Gastroesophageal sphincter (tissue), 3 donors: Measurements from ENCODE around the gene SH2D3A.

ENCODE experiments used
- CTCF ChIP-seq, 4 experiments: fragments of 200-600 bp in 2 of 4; fragments of 450-650 bp in 2 of 4; sonication (generic) in 1 of 4; IDR thresholded peaks; one replicate each; pipeline ENCODE4 v1.5.1; 2017 to 2019; ENCODE audit warnings: antibody characterized with exemption in 4 of 4, mild to moderate bottlenecking in 2 of 4, moderate library complexity in 2 of 4
- EP300 ChIP-seq: sonication (generic); formaldehyde crosslinking; IDR thresholded peaks from one replicate; pipeline ENCODE4 v1.6.1; 2017; ENCODE audit warnings: antibody characterized with exemption, mild to moderate bottlenecking

- no peak for TF ChIP-seq CTCF (IDR thresholded peaks at IDR 0.05)
- no peak for TF ChIP-seq EP300
These were observed 44.1 kb upstream of the SH2D3A start for GRCh38 chr19:6811378-6811777.
